NAMALWA (cell line): ENCODE measurements around the gene PCP2.
A peak's percentile ranks its signal among the peaks of the same experiment; 100 is the strongest.

Source experiments
- DNase-seq: peaks from one replicate; pipeline ENCODE4 v3.0.0-alpha.2; 2015; ENCODE audit warnings: low spot score

Gene PCP2

DNA sequence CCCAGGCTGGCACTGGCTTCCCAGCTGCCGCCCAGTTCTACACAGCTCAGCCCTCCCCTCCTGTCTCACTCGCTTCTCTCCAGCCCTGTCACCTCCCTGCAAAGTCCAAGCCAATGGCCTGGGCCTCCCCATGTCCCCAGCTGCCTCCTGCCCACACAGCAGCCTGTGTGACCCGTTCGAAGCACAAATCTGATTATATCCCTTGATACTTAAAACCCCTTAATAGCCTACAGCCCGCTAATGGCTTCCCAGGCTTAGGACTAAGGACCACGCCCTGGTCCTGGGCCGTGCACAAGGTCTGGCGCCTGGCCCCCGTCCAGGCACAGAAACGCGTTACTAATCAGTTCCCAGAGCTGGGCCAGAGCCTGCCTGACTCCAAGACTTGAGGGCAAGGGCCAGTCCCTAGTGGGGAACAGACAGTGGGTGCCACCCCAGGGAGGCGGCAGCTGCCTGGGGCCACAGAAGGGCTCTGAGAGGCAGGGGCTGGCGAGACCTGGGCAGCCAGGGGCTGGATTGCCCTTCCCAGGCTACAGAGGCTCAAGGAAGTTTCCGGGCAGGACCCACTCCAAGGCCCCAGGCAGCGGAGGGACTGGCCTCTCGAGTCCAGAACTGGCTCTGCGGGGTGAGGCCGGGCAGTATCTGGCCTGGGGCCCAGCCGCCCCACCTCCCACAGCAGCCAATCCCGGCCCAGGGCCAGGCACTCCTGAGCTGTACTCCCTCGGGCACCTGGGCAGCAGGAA, 14.6 kb downstream of the PCP2 start:
- DNase-seq: no peak

DNA sequence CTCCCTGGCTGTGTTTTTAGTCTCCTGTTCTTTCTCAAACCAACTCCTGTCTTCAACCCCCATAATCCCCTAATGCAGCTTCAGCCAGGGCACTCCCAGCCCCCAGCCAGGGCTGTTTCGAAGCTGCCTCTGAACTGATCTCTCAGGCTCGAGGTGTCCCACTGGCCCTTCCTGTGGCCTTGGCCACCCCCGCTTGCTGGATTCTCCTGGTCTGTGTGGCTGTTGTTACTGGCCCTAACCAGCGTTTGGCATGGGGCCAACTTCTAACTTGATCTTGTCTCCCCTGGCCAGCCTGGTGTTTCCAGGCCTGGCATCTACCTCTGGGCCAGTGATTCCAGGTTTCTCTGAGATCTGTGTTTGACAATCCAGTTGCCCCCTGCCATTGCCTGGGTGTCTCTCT, 15.2 kb downstream of the PCP2 start:
- no peak for DNase-seq

DNA sequence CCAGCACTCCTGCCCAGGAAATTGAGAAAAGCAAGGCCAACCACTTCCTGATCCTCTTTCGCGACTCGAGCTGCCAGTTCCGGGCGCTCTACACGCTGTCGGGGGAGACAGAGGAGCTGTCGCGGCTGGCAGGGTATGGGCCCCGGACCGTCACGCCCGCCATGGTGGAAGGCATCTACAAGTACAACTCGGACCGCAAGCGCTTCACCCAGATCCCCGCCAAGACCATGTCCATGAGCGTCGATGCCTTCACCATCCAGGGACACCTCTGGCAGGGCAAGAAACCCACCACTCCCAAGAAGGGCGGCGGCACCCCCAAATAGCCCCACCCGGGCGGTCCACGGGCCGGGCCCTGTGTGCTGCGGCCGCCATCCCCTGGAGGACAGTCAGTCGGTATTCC, 15.8 kb downstream of the PCP2 start:
- DNase-seq: no peak

DNA sequence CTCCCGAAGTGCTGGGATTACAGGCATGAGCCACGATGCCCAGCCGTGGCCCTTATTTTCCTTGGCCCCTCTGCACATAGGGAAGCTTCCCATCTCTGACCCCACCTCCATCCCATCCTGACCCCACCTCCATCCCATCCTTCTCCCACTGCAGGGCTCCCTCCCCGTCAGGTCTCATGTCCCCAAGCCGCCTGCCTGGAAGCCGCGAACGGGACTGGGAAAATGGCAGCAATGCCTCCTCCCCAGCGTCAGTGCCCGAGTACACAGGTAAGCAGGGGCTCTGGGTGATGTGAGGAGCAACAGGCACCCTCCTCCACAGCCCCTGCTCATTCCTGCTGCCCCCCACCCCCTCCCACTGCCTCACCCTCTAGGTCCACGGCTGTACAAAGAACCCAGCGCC, 16.3 kb downstream of the PCP2 start:
- no peak for DNase-seq

- no peak for DNase-seq
Measured at GRCh38 chr19:7614859-7615741, 18.4 kb downstream of the PCP2 start.

DNA sequence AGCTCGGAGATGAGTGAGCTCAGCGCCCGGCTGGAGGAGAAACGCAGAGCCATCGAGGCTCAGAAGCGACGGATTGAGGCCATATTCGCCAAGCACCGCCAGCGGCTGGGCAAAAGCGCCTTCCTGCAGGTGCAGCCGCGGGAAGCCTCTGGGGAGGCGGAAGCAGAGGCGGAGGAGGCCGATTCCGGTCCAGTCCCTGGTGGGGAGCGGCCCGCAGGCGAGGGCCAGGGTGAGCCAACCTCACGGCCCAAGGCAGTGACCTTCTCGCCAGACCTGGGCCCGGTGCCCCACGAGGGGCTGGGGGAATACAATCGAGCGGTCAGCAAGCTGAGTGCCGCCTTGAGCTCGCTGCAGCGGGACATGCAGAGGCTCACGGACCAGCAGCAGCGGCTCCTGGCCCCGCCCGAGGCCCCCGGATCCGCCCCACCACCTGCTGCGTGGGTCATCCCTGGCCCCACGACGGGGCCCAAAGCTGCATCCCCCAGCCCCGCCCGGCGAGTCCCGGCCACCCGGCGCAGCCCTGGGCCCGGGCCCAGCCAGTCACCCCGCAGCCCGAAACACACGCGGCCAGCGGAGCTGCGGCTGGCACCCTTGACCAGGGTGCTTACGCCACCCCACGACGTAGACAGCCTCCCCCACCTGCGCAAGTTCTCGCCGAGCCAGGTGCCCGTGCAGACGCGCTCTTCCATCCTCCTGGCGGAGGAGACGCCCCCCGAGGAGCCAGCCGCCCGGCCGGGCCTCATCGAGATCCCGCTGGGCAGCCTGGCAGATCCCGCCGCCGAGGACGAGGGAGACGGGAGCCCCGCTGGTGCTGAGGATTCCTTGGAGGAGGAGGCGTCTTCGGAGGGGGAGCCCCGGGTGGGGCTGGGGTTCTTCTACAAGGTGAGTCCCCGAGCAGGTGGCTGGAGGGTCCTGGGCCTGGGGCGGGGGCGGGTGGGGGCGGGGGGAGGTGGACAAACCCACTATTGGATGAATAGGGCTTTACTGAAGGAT, 20.9 kb downstream of the PCP2 start:
- no peak for DNase-seq

GRCh38 chr19:7611541-7612279, 21.8 kb downstream of the PCP2 start:
- DNase-seq: no peak

DNA sequence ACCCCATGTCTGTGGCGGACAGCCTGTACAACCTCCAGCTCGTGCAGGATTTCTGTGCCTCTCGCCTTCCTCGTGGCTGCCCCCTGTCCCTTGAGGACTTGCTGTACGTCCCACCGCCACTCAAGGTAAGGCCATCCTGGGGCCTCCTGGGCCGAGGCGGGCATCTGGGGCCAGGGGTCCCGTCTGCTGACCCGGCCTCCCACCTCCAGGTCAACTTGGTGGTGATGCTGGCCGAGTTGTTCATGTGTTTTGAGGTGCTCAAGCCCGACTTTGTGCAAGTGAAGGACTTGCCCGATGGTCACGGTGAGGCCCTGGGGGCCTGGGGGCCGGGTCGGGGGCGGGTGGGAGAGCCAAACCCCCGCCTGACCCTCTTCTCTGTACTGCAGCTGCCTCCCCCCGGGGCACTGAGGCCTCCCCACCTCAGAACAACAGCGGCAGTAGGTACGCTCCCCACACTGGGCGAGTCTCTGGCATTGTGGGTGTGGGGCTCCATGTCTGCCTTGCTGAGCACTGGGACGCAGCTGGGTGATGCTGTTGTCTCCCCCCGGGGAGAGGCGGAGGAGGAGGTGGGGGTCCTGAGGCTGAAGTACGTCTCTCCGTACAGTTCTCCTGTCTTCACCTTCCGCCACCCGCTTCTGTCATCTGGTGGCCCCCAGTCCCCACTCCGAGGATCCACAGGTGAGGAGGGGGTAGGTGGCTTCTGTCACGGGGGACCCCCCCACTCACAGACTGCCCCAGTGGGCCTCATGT, 22.9 kb downstream of the PCP2 start:
- no peak for DNase-seq

- DNase-seq: no peak
Measured at GRCh38 chr19:7607874-7608560, 25.5 kb downstream of the PCP2 start.

DNA sequence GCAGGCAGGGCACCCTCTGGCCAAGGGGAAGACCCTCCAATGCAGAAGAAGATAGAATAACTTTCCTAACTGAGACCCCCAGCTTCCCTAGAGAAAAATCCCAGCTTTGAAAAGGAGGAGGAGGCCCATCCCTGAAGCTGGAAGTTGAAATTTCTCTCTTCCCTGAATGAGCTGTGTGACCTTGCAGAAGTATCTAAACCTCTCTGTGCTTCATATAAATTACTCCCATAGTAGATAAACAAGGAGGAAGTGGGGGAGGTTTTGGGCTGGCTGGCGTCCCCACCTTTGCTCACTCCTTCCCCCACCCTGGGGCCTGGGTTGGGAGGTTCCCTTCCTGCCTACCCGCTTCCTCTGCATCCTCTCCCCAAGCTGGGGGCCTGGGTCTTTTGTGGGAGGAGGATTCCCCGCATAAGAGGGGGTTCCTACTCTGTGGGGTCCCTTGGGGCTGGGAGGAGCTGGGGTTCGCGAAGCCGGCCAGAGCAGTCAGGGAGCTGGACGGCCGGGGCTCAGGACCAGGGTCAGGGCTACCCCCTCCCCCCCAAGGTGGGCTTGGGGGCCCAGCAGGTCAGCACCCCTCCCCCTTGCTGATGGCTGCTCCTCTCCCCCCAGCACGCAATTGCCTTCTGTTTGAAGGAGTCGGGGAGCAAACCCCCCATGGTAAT, 26.2 kb downstream of the PCP2 start:
- no peak for DNase-seq

GRCh38 chr19:7606289-7606688, 27.2 kb downstream of the PCP2 start:
- DNase-seq: no peak

GRCh38 chr19:7605490-7606222, 27.9 kb downstream of the PCP2 start:
- DNase-seq: peak; percentile 99

DNA sequence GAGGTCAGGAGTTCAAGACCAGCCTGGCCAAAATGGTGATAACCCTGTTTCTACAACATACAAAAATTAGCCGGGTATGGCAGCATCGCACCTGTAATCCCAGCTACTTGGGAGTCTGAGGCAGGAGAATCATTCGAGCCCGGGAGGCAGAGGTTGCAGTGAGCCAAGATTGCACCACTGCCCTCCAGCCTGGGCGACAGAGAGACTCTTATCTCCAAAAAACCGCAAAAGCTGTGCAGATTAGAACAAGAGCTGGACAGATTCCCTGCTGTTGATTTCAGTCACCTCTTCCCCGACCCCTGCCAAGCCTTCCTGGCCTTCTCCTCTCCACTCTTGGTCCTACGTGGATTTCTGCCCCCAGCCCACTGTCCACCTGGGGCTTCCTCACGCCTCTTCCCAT, 29.6 kb downstream of the PCP2 start:
- no peak for DNase-seq

DNA sequence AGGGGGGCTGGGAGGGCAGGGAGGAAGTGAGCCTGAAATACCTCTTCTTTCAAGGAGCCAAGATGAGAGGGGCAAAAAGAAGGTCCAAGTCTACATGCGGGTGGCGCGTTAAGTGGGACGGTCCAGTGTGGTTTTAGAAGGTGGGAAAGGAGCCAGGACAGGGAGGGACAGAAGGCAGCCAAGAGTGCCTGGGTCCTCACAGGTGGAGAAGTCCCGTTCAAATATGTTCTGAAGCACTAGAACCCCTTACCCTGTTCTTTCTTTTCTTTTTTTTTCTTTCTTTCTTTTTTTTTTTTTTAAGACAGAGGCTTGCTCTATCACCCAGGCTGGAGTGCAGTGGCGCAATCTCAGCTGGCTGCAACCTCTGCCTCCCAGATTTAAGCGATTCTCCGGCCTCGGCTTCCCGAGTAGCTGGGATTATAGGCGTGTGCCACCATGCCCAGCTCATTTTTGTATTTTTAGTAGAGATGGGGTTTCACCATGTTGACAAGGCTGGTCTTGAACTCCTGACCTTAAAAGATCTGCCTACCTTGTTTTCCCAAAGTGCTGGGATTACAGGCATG, 30.5 kb downstream of the PCP2 start:
- no peak for DNase-seq

GRCh38 chr19:7602240-7602934, 31.1 kb downstream of the PCP2 start:
- DNase-seq: no peak

- no peak for DNase-seq
Measured at GRCh38 chr19:7600721-7601120, 32.8 kb downstream of the PCP2 start.

GRCh38 chr19:7598180-7598579, 35.3 kb downstream of the PCP2 start:
- no peak for DNase-seq

DNA sequence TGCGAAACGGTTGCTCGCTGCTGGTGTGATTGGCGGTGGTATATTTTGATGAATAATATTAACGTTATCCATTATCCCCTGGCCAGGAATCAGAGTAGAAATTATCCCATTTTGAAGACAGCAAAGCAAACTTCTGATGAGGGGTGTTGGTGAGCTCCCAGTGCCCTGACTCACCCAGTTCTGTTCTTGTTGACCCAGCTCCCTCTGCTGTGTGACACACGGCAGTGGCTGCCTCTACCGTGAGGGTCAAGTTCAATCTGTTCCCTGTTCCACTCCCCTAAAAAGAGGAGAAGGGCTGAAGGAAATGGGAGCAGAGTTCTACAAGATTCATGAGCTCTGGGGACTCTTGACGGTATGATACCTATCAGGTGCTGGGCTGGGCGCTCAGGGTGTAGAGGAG, 35.8 kb downstream of the PCP2 start:
- no peak for DNase-seq
